Glomerular visceral epithelial cell (primary cell): Measurements from ENCODE around the gene PARP9.

Experiments used
- DNase-seq: peaks from one replicate; pipeline ENCODE4 v3.0.0-alpha.2; 2016; ENCODE audit errors: extremely low spot score

PARP9 gene

DNA sequence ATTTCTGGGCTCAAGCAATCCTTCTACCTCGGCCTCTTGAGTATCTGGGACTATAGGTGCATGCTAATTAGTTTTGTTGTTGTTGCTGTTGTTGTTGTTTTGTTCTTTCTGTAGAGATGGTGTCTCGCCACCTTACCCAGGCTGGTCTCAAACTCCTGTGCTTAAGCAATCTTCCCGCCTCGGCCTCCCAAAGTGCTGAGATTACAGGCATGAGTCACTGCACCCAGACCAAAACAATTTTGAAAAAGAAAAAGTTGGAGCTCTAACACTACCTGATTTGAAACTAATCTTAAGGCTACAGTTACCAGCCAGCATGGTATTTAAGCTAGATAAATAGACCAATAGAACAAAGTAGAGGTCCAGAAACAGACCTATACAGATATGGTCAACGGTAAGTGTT is 79.1 kb downstream of the PARP9 start:
- peak; percentile 29 for DNase-seq

GRCh38 chr3:122481390-122481789 is 82.7 kb downstream of the PARP9 start:
- no peak for DNase-seq
